ENCODE results near the gene CADM3. TPM values are rescaled to one million over a fixed set of nuclear protein-coding genes. Genes with fewer than 3 reads are reported as not detected.

Gene CADM3
- total RNA-seq, 2 donors from 2014 or later, result 7.2 to 8.7 TPM

DNA sequence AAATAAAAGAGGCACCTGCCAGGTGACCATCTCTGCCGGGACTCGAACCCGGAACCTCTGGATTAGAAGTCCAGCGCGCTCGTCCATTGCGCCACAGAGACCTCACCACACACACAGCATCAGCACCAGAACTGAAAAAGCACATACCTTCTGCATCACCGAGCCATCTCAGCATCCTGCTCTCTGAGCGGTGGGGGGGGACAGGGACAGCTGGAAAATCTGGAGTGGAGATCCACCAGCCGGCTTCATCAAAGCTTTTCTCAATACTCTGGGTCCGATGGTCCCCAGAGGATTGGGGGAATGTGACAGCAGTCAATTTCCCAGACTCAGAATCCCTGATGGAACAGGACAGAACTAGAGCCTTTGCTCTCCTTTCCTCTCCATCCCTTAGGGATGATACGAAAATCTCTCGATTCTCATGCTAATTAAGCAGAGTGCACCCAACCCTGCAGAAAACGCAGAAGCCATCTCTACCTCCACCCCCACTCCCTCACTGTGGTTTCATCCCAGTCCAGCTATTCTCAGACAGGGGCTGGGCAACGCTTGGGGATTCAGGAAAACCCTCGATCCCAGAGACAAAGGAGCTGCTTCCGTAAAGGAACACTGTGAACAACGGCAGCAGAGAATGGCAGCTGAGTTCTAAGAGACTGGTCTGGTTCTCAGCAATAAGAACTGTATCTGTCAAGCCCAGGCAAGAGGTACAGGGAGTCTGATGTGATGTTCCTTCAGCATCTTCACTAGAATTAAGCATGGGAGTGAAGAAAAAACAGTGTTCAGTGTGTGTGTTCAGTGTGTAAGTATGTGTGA lies 29.6 kb upstream of the CADM3 start:
- no peak overlapping the region for H3K4me3 ChIP-seq
- TF ChIP-seq, protein P1, sequence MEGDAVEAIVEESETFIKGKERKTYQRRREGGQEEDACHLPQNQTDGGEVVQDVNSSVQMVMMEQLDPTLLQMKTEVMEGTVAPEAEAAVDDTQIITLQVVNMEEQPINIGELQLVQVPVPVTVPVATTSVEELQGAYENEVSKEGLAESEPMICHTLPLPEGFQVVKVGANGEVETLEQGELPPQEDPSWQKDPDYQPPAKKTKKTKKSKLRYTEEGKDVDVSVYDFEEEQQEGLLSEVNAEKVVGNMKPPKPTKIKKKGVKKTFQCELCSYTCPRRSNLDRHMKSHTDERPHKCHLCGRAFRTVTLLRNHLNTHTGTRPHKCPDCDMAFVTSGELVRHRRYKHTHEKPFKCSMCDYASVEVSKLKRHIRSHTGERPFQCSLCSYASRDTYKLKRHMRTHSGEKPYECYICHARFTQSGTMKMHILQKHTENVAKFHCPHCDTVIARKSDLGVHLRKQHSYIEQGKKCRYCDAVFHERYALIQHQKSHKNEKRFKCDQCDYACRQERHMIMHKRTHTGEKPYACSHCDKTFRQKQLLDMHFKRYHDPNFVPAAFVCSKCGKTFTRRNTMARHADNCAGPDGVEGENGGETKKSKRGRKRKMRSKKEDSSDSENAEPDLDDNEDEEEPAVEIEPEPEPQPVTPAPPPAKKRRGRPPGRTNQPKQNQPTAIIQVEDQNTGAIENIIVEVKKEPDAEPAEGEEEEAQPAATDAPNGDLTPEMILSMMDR (IDR thresholded peaks at IDR 0.05), result no peak

DNA sequence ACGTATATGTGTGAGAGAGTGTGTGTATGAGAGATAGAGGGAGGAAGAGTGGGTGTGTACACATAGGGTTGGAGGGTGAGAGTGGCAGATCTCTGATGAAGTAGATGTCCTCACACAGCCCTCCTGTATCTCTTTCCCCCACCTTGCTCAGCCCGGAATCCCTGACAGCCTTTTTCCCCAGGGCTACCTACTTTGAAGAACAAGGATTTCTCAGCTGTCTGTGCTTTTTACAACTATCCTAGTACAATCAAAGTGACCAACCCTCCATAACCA lies 29.1 kb upstream of the CADM3 start:
- no peak for ATAC-seq (ENCODE audit: insufficient number of reproducible peaks, low FRiP score, low read depth)
- TF ChIP-seq, protein P1 (IDR thresholded peaks at IDR 0.05), result no peak
- Histone ChIP-seq H3K9me3 (no peaks in the 10 kb centered on the region), H3K27me3 (replicated peaks; ENCODE audit: insufficient read depth) (no peaks in the 10 kb centered on the region), H3K27ac (no peak overlapping the region), H3K4me1 (ENCODE audit: control insufficient read depth in 1 of 2, low read depth in 2 of 2) (no peaks in the 10 kb centered on the region), H3K36me3 (no peaks in the 10 kb centered on the region), H3K4me3 (no peak overlapping the region)
- DNase-seq (ENCODE audit: low spot score), result no peak

More for the DNA sequence above, 29.6 kb upstream of the CADM3 start:
- Histone ChIP-seq H3K9me3 (no peaks in the 10 kb centered on the region), H3K27me3 (replicated peaks; ENCODE audit: insufficient read depth) (no peaks in the 10 kb centered on the region), H3K36me3 (no peaks in the 10 kb centered on the region), H3K27ac (no peak overlapping the region), H3K4me1 (ENCODE audit: control insufficient read depth in 1 of 2, low read depth in 2 of 2) (no peaks in the 10 kb centered on the region)
- ATAC-seq (ENCODE audit: insufficient number of reproducible peaks, low FRiP score, low read depth), result no peak
- DNase-seq (ENCODE audit: low spot score), result no peak

DNA sequence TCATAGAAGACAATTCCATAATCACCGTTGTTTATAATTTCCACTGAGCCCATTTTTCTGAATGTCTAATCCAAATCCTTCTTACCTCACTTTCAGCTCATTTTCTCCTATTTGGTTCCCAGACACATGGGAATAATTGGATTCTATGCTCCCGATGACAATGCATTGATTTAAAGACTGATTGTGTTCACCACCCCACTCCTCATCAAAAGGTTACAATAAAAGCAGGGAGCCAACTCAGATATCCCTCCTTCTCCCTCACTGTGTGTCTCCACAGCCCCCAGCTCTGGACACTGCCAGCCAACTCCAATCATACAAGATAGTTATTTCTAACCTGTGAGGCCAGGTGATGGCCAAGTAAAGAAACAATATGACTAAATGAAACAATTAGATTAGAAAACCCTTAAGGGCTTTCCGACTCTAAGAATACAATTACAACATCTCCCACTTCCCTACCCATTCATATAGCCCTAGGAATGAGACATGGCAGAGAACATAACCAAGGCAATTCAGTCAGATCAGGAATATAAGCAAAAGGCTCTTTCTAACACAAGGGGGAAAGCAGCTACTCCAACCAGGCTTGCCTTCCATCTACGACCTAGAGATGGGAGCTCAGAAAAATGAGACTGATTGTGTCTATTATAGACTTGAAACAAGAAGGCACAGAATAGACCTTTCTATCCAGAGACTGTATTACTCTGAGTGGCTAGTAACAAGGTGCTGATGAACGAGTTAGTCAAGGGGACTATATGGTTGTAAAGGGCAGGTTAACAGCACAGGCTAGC lies 28.5 kb upstream of the CADM3 start:
- H3K27me3 ChIP-seq (replicated peaks; ENCODE audit: insufficient read depth), result no peaks in the 10 kb centered on the region
- TF ChIP-seq, protein P1 (IDR thresholded peaks at IDR 0.05), result no peak
- H3K4me1 ChIP-seq (ENCODE audit: control insufficient read depth in 1 of 2, low read depth in 2 of 2), result no peaks in the 10 kb centered on the region
- H3K9me3 ChIP-seq, result no peaks in the 10 kb centered on the region
- no peak for ATAC-seq (ENCODE audit: insufficient number of reproducible peaks, low FRiP score, low read depth)
- no peak for DNase-seq (ENCODE audit: low spot score)
- no peak overlapping the region for H3K27ac ChIP-seq
- no peaks in the 10 kb centered on the region for H3K36me3 ChIP-seq
- H3K4me3 ChIP-seq, result no peak overlapping the region

DNA sequence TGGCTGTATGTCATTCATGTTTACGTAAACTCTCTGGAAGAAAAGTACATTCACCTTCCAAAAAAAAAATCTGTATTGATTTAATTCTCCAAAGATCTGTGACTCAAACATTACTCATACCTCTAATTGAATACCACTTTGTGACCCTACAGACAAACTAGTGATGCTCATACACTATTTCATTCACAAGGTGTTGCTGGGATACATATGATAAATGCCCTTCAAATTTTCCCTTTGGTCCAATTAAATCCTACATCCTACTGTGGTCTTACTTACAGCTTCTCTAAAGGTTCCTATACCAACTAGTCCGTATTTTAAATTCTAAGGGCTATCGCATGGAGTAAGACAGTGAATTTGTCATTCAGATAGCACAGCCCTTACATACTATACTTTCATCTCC lies 26.8 kb upstream of the CADM3 start:
- no peaks in the 10 kb centered on the region for H3K27me3 ChIP-seq (replicated peaks; ENCODE audit: insufficient read depth)
- H3K9me3 ChIP-seq, result no peaks in the 10 kb centered on the region
- no peaks in the 10 kb centered on the region for H3K36me3 ChIP-seq
- H3K27ac ChIP-seq, result no peak overlapping the region
- H3K4me3 ChIP-seq, result no peak overlapping the region
- ATAC-seq (ENCODE audit: insufficient number of reproducible peaks, low FRiP score, low read depth) (no peak), DNase-seq (ENCODE audit: low spot score) (no peak)
- TF ChIP-seq, protein P1 (IDR thresholded peaks at IDR 0.05), result no peak
- H3K4me1 ChIP-seq (ENCODE audit: control insufficient read depth in 1 of 2, low read depth in 2 of 2), result no peaks in the 10 kb centered on the region

DNA sequence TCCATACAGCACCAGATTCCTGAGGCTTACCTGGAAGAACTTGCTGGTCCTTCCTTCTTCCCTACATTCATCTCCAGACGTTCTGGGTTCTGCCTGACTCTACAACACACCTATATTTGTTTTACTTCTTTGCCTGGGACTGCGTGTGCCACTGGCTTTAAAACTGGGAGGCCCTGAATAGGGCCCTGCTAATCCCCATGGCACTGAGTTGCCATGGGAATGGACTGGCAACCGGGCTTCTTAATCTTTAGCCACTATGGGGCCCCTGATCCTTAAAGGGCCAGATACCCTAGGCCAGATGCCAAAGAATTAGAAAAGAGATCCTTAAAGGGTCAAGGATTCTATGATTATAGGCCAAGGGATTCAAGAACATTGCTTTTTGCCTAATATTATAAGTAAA lies 24.4 kb upstream of the CADM3 start:
- H3K4me3 ChIP-seq, result no peak overlapping the region
- H3K27me3 ChIP-seq (replicated peaks; ENCODE audit: insufficient read depth), result no peaks in the 10 kb centered on the region
- no peaks in the 10 kb centered on the region for H3K36me3 ChIP-seq
- H3K4me1 ChIP-seq (ENCODE audit: control insufficient read depth in 1 of 2, low read depth in 2 of 2), result no peaks in the 10 kb centered on the region
- H3K9me3 ChIP-seq, result no peaks in the 10 kb centered on the region
- DNase-seq (ENCODE audit: low spot score) (no peak), ATAC-seq (ENCODE audit: insufficient number of reproducible peaks, low FRiP score, low read depth) (no peak)
- TF ChIP-seq, protein P1 (IDR thresholded peaks at IDR 0.05), result no peak
- H3K27ac ChIP-seq, result no peak overlapping the region
